Loucy (cell line): ENCODE measurements around the gene KCNJ3.

Source experiments
- EZH2phosphoT487 ChIP-seq: fragments of 200-600 bp; IDR thresholded peaks from 2 replicates; pipeline ENCODE4 v1.6.1; 2018; ENCODE audit warnings: antibody characterized with exemption, mild to moderate bottlenecking, moderate library complexity, borderline replicate concordance
- TF ChIP-seq, protein P1 (sequence below): fragments of 200-600 bp; sonication (generic); conservative IDR thresholded peaks from 2 replicates; pipeline ENCODE4 v1.5.1; 2014; ENCODE audit warnings: mild to moderate bottlenecking, antibody characterized with exemption, low read length

DNA sequence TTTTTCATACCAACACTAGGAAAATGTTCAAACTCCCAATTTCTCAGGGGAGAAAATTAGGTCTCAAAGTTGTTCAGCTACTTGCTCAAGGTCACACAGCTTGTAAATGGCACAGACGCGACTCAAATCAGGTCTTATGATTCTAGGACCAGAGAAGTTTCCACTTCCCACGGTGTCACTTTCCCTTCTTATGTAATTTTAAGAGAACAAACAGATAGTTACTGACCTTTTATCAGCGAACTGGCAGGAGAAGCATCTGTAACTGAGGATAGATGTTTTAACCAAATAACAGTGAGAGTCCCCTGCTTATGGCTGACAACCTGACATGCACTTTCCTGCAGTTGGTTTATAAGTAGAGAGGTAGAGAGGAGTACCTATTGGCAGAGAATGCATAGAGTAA lies 2.1 kb upstream of the KCNJ3 start:
- TF ChIP-seq, protein P1, sequence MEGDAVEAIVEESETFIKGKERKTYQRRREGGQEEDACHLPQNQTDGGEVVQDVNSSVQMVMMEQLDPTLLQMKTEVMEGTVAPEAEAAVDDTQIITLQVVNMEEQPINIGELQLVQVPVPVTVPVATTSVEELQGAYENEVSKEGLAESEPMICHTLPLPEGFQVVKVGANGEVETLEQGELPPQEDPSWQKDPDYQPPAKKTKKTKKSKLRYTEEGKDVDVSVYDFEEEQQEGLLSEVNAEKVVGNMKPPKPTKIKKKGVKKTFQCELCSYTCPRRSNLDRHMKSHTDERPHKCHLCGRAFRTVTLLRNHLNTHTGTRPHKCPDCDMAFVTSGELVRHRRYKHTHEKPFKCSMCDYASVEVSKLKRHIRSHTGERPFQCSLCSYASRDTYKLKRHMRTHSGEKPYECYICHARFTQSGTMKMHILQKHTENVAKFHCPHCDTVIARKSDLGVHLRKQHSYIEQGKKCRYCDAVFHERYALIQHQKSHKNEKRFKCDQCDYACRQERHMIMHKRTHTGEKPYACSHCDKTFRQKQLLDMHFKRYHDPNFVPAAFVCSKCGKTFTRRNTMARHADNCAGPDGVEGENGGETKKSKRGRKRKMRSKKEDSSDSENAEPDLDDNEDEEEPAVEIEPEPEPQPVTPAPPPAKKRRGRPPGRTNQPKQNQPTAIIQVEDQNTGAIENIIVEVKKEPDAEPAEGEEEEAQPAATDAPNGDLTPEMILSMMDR = no peak
- TF ChIP-seq EZH2phosphoT487 = no peak
